Measurements from ENCODE around the gene ASB18. TPM values are rescaled to one million over a fixed set of nuclear protein-coding genes. Genes with fewer than 3 reads are reported as not detected.

Gene ASB18
- polyA plus RNA-seq, 2 donors, result not detected

- Histone ChIP-seq H3K27me3 (ENCODE audit: control insufficient read depth in 1 of 2, insufficient read depth in 2 of 2, low read length in 2 of 2) (peaks cover 8 to 19% of the 10 kb centered on the region in 2 donors), H3K4me3 (ENCODE audit: low read depth in 1 of 2, low read length in 2 of 2) (no peak overlapping the region), H3K36me3 (ENCODE audit: control insufficient read depth in 2 of 2, insufficient read depth in 2 of 2, low read length in 1 of 2) (no peaks in the 10 kb centered on the region), H3K4me1 (ENCODE audit: control insufficient read depth in 2 of 2, insufficient read depth in 2 of 2, low read length in 1 of 2) (peaks cover 3% of the 10 kb centered on the region in 2 donors), H3K27ac (ENCODE audit: low read depth in 2 of 2, low read length in 1 of 2) (no peak overlapping the region), H3K9me3 (ENCODE audit: control insufficient read depth in 2 of 2, insufficient read depth in 1 of 2, low read depth in 1 of 2, low read length in 1 of 2) (peaks cover 0 to 3% of the 10 kb centered on the region in 2 donors)
- 12 to 13% methylated on average over 58 to 64 of the region's 64 CpGs for WGBS, 2 donors
Measured at GRCh38 chr2:236237468-236238190, 26.6 kb downstream of the ASB18 start.

DNA sequence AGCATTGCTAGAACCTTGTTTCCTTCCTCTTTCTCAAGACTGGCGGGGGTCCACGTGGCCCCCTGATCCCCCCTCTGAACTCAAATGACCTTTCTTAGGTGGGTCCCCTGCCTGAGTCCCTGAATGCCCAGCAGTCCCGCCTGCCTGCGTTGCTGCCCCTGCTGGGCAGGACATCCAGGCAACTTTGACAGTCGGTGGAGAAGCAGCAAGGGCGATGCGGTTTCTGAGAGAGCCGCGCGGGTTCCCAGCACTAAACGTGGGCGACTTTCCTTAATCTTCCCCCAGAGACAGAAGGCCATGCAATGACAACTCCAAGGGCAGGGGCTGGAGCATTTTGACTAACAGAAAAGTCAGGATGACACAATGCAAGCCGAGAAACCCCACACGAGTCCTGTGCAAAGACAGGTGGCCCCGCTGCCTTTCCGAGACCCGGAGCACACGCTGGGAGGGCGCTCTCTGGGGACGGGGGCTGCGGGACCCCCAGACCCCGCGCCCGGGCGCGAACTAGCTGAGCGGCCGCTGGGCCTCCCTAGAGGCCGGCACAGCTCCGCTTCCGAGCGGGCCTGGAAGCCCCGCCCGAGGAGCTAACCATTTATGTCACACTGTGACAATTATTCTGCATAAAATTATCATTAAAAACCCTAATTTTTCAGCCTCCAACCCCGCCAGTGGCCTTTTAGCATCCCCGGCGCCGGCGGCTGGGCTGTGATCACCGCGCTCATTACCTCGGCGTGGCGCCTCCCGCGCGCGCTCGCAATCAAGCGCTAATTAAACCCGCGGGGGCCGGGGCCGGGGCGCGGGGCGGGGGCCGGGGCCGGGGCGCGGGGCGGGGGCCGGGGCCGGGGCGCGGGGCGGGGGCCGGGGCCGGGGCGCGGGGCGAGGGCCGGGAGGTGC, 27.4 kb downstream of the ASB18 start:
- 2 to 3% methylated on average over 50 to 73 of the region's 73 CpGs for WGBS, 2 donors
- H3K27ac ChIP-seq (ENCODE audit: low read depth in 2 of 2, low read length in 1 of 2), result no peak overlapping the region
- no peak overlapping the region for H3K4me3 ChIP-seq (ENCODE audit: low read depth in 1 of 2, low read length in 2 of 2)
- H3K27me3 ChIP-seq (ENCODE audit: control insufficient read depth in 1 of 2, insufficient read depth in 2 of 2, low read length in 2 of 2), result peaks cover 8 to 19% of the 10 kb centered on the region in 2 donors
- peaks cover 0 to 3% of the 10 kb centered on the region in 2 donors for H3K9me3 ChIP-seq (ENCODE audit: control insufficient read depth in 2 of 2, insufficient read depth in 1 of 2, low read depth in 1 of 2, low read length in 1 of 2)
- peaks cover 3% of the 10 kb centered on the region in 2 donors for H3K4me1 ChIP-seq (ENCODE audit: control insufficient read depth in 2 of 2, insufficient read depth in 2 of 2, low read length in 1 of 2)
- no peaks in the 10 kb centered on the region for H3K36me3 ChIP-seq (ENCODE audit: control insufficient read depth in 2 of 2, insufficient read depth in 2 of 2, low read length in 1 of 2)

GRCh38 chr2:236229186-236229585, 35.0 kb downstream of the ASB18 start:
- H3K27me3 ChIP-seq (ENCODE audit: control insufficient read depth in 1 of 2, insufficient read depth in 2 of 2, low read length in 2 of 2), result peaks cover 0 to under 1% of the 10 kb centered on the region in 2 donors
- H3K27ac ChIP-seq (ENCODE audit: low read depth in 2 of 2, low read length in 1 of 2), result no peak overlapping the region
- H3K4me3 ChIP-seq (ENCODE audit: low read depth in 1 of 2, low read length in 2 of 2), result no peak overlapping the region
- no peaks in the 10 kb centered on the region for H3K4me1 ChIP-seq (ENCODE audit: control insufficient read depth in 2 of 2, insufficient read depth in 2 of 2, low read length in 1 of 2)
- peaks cover 2 to 5% of the 10 kb centered on the region in 2 donors for H3K9me3 ChIP-seq (ENCODE audit: control insufficient read depth in 2 of 2, insufficient read depth in 1 of 2, low read depth in 1 of 2, low read length in 1 of 2)
- H3K36me3 ChIP-seq (ENCODE audit: control insufficient read depth in 2 of 2, insufficient read depth in 2 of 2, low read length in 1 of 2), result no peaks in the 10 kb centered on the region

DNA sequence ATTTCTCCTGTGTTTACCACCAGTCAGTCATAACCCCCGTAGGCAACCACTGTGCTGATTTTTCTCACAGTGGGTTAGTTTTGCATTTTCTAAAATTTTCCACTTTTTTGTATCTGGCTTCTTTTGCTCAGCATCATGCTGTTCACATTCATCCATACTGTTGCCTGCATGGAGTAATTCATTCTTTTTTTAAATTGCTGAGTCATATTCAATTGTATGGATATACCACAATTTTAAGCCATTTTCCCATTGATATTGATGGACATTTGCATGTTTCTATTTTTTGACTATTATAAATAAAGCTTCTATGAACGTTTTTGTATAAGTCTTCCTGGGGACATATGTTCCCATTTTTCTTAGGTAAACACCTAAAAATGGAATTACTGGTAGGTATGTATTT, 40.5 kb downstream of the ASB18 start:
- Histone ChIP-seq H3K27me3 (ENCODE audit: control insufficient read depth in 1 of 2, insufficient read depth in 2 of 2, low read length in 2 of 2) (no peaks in the 10 kb centered on the region), H3K27ac (ENCODE audit: low read depth in 2 of 2, low read length in 1 of 2) (no peak overlapping the region), H3K4me1 (ENCODE audit: control insufficient read depth in 2 of 2, insufficient read depth in 2 of 2, low read length in 1 of 2) (no peaks in the 10 kb centered on the region), H3K9me3 (ENCODE audit: control insufficient read depth in 2 of 2, insufficient read depth in 1 of 2, low read depth in 1 of 2, low read length in 1 of 2) (peaks cover 0 to 2% of the 10 kb centered on the region in 2 donors), H3K4me3 (ENCODE audit: low read depth in 1 of 2, low read length in 2 of 2) (no peak overlapping the region), H3K36me3 (ENCODE audit: control insufficient read depth in 2 of 2, insufficient read depth in 2 of 2, low read length in 1 of 2) (no peaks in the 10 kb centered on the region)
- 52 to 64% methylated on average over 2 of the region's 2 CpGs for WGBS, 2 donors

- H3K36me3 ChIP-seq (ENCODE audit: control insufficient read depth in 2 of 2, insufficient read depth in 2 of 2, low read length in 1 of 2), result no peaks in the 10 kb centered on the region
- no peaks in the 10 kb centered on the region for H3K27me3 ChIP-seq (ENCODE audit: control insufficient read depth in 1 of 2, insufficient read depth in 2 of 2, low read length in 2 of 2)
- H3K4me3 ChIP-seq (ENCODE audit: low read depth in 1 of 2, low read length in 2 of 2), result no peak overlapping the region
- WGBS, 2 donors, result 82 to 88% methylated on average over 8 of the region's 8 CpGs
- no peak overlapping the region for H3K27ac ChIP-seq (ENCODE audit: low read depth in 2 of 2, low read length in 1 of 2)
- no peaks in the 10 kb centered on the region for H3K4me1 ChIP-seq (ENCODE audit: control insufficient read depth in 2 of 2, insufficient read depth in 2 of 2, low read length in 1 of 2)
- H3K9me3 ChIP-seq (ENCODE audit: control insufficient read depth in 2 of 2, insufficient read depth in 1 of 2, low read depth in 1 of 2, low read length in 1 of 2), result peaks cover 0 to 2% of the 10 kb centered on the region in 2 donors
Measured at GRCh38 chr2:236221798-236222197, 42.4 kb downstream of the ASB18 start.

DNA sequence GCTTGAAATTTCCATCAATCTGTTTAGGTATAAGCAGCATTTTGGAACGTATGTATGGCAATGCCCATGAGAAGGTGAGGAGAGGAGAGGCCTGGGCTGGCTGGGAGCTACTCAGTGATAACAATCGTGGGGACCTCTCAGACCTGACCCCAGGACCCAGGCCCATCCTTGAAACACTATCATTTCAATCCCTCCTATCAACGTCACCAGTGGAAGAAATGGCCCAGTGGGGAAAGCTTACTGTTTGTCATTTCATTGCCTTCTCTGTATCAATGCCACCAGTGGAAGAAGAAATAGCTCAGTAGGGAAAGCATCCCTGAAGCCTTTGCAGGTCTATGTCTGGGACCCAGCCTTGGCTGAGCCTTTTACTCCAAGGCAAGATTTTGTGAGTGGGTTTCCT, 44.8 kb downstream of the ASB18 start:
- WGBS, 2 donors, result 63 to 71% methylated on average over 3 of the region's 3 CpGs
- H3K9me3 ChIP-seq (ENCODE audit: control insufficient read depth in 2 of 2, insufficient read depth in 1 of 2, low read depth in 1 of 2, low read length in 1 of 2), result peaks cover 0 to 5% of the 10 kb centered on the region in 2 donors
- no peaks in the 10 kb centered on the region for H3K36me3 ChIP-seq (ENCODE audit: control insufficient read depth in 2 of 2, insufficient read depth in 2 of 2, low read length in 1 of 2)
- no peaks in the 10 kb centered on the region for H3K4me1 ChIP-seq (ENCODE audit: control insufficient read depth in 2 of 2, insufficient read depth in 2 of 2, low read length in 1 of 2)
- H3K27me3 ChIP-seq (ENCODE audit: control insufficient read depth in 1 of 2, insufficient read depth in 2 of 2, low read length in 2 of 2), result no peaks in the 10 kb centered on the region
- no peak overlapping the region for H3K4me3 ChIP-seq (ENCODE audit: low read depth in 1 of 2, low read length in 2 of 2)
- H3K27ac ChIP-seq (ENCODE audit: low read depth in 2 of 2, low read length in 1 of 2), result no peak overlapping the region

- Histone ChIP-seq H3K27me3 (ENCODE audit: control insufficient read depth in 1 of 2, insufficient read depth in 2 of 2, low read length in 2 of 2) (no peaks in the 10 kb centered on the region), H3K4me3 (ENCODE audit: low read depth in 1 of 2, low read length in 2 of 2) (no peak overlapping the region), H3K4me1 (ENCODE audit: control insufficient read depth in 2 of 2, insufficient read depth in 2 of 2, low read length in 1 of 2) (no peaks in the 10 kb centered on the region), H3K27ac (ENCODE audit: low read depth in 2 of 2, low read length in 1 of 2) (no peak overlapping the region), H3K9me3 (ENCODE audit: control insufficient read depth in 2 of 2, insufficient read depth in 1 of 2, low read depth in 1 of 2, low read length in 1 of 2) (peaks cover 0 to 7% of the 10 kb centered on the region in 2 donors), H3K36me3 (ENCODE audit: control insufficient read depth in 2 of 2, insufficient read depth in 2 of 2, low read length in 1 of 2) (no peaks in the 10 kb centered on the region)
- WGBS, 2 donors, result 34 to 39% methylated on average over 4 of the region's 4 CpGs
Measured at GRCh38 chr2:236217926-236218325, 46.3 kb downstream of the ASB18 start.

- 89 to 93% methylated on average over 7 of the region's 7 CpGs for WGBS, 2 donors
- H3K27ac ChIP-seq (ENCODE audit: low read depth in 2 of 2, low read length in 1 of 2), result no peak overlapping the region
- H3K27me3 ChIP-seq (ENCODE audit: control insufficient read depth in 1 of 2, insufficient read depth in 2 of 2, low read length in 2 of 2), result no peaks in the 10 kb centered on the region
- H3K4me3 ChIP-seq (ENCODE audit: low read depth in 1 of 2, low read length in 2 of 2), result no peak overlapping the region
- no peaks in the 10 kb centered on the region for H3K36me3 ChIP-seq (ENCODE audit: control insufficient read depth in 2 of 2, insufficient read depth in 2 of 2, low read length in 1 of 2)
- H3K4me1 ChIP-seq (ENCODE audit: control insufficient read depth in 2 of 2, insufficient read depth in 2 of 2, low read length in 1 of 2), result no peaks in the 10 kb centered on the region
- peaks cover 0 to 5% of the 10 kb centered on the region in 2 donors for H3K9me3 ChIP-seq (ENCODE audit: control insufficient read depth in 2 of 2, insufficient read depth in 1 of 2, low read depth in 1 of 2, low read length in 1 of 2)
Measured at GRCh38 chr2:236216711-236217110, 47.5 kb downstream of the ASB18 start.

DNA sequence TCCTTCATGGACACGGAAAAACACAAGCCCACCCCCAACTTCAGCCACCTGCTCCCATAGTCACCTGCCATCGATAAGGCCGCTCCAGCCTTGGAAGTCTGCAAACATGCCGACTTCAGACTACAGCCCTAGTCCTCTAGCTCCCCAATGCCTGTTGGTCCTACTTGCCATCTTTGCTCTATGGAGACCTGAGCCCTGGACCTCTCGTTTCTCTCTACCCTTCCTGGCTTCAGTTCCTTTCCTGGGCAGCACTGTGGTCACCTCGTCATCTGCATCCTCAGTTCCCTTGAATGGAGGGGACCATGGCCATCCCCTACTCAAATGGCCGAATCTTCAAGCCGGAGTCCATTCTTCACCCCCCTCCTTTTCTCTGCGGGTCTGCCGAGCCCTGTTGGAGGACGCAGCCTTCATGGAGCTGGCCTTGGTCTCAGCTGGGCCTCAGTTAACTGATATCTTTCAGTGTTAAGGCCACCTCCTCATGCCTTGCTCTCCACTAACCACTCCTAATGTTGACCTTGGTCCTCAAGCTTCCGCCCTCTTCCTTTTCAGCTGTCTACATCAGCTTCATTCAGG, 48.4 kb downstream of the ASB18 start:
- Histone ChIP-seq H3K27ac (ENCODE audit: low read depth in 2 of 2, low read length in 1 of 2) (no peak overlapping the region), H3K27me3 (ENCODE audit: control insufficient read depth in 1 of 2, insufficient read depth in 2 of 2, low read length in 2 of 2) (no peaks in the 10 kb centered on the region), H3K4me1 (ENCODE audit: control insufficient read depth in 2 of 2, insufficient read depth in 2 of 2, low read length in 1 of 2) (no peaks in the 10 kb centered on the region), H3K36me3 (ENCODE audit: control insufficient read depth in 2 of 2, insufficient read depth in 2 of 2, low read length in 1 of 2) (no peaks in the 10 kb centered on the region), H3K9me3 (ENCODE audit: control insufficient read depth in 2 of 2, insufficient read depth in 1 of 2, low read depth in 1 of 2, low read length in 1 of 2) (peaks cover 0 to 5% of the 10 kb centered on the region in 2 donors), H3K4me3 (ENCODE audit: low read depth in 1 of 2, low read length in 2 of 2) (no peak overlapping the region)
- 88 to 91% methylated on average over 12 of the region's 12 CpGs for WGBS, 2 donors

All from esophagus (tissue), 2 donors.